ENCODE results near the gene PRKCZ.

GRCh38 chr1:2027961-2028583 is 22.1 kb upstream of the PRKCZ start:
- no peak for TF ChIP-seq CTCF (IDR thresholded peaks at IDR 0.05)
- TF ChIP-seq POLR2A (IDR thresholded peaks at IDR 0.05) = no peak

Measured in vagina (tissue), 2 donors.